HG03064 (cell line): Measurements from ENCODE around the gene CDK2.
A peak's percentile ranks its signal among the peaks of the same experiment; 100 is the strongest.

Experiments
- ATAC-seq: cut with Tn5 transposase; IDR thresholded peaks from one replicate; pipeline ENCODE4 v1.9.1; 2021; ENCODE audit warnings: low read depth; ENCODE audit not compliant: unreplicated experiment

The CDK2 gene

DNA sequence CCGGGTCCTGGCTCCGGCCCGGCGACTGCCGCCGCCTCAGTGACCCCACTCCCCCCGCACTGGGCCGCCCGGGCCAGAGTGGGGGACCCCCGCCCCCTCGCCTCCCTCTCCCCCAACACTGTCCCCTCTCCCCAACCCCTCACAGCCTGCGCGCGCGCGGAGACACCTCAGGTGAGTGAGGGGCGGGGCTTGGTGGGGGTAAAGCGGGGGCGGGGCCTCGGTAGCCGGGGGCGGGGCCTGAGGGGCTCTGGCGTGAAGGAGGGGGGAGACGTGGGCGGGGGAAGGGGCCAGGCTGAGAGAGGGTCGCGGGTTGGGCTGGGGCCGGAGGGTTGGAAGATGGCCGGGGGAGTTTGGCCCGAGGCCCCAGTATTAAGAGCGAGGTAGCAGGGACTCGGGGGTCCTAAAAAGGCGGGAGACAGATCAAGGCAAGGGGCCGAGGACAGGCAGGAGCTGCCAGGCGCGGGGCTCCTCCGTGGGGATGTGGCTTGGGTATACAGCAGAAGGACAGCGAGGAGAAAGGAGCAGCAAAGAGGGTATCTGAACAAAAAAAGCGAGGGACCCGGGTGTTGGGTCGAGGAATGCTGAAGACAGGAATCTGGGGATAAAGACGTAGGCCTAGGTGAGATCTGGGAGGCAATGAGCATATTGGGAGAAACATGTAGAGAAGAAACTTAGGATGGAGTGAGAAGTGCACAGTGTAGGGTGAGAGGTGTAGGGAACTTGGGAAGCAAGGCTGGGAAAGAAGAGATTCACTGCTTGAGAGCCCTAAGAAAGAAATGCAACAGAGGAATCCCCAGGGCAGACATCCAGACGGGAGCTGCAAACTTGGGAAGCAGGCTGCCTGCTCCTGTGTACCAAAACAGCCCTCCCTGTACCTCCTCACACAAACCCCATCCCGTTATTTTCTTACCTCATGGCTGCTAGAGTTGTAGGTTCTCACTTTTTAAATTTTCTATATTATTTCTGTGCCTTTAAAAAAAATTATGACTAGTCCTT lies 41.2 kb downstream of the CDK2 start:
- ATAC-seq, result peak; percentile 49

DNA sequence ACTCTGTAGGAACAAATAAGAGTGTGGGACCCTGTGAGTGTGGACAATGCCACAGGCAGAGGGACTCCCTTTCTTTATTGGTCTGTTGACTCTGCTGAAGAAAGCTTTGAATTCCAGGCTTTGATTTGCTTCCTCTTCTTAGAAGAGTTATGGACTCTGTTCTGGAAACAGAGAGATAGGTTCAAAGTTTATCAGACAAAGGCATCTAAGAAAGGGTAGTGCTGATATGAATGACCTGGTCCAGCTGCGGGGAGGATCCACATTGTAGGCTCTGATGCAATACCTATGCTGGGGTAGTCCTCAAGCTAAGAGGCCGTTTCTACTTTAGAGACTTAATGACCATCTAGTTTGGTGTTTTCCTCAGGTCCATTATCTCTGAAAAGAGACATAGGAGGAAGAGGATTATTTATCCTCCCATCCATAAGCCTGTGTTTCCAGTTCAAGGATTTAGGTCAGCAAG lies 43.5 kb downstream of the CDK2 start:
- no peak for ATAC-seq

DNA sequence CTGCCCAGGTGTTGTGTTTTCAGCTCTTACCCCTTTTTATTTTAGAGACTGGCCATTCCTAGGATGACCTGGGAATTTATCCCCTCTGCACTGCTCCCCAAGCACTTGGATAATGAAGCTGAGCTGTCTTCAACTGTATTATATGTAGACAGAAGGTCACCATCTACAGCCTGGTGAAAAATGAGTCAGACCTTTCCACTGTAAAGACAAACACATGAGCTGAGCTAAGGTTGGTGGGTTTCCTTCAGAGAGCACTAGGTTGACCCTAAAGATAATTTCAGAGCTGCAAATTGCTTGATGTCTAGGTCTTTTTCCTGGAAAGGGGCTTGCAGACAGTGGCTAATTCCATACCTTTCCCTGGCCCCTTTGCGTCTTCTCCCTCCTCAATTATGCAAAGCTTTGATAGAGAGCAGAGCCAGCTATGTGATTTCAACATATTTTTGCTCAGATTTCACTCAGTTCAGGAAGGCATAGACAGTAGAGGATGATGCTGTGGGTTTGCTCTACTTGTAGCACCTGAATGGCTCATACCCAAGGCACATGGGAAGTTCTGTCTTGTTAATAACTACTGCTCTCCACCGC lies 45.0 kb downstream of the CDK2 start:
- no peak for ATAC-seq

DNA sequence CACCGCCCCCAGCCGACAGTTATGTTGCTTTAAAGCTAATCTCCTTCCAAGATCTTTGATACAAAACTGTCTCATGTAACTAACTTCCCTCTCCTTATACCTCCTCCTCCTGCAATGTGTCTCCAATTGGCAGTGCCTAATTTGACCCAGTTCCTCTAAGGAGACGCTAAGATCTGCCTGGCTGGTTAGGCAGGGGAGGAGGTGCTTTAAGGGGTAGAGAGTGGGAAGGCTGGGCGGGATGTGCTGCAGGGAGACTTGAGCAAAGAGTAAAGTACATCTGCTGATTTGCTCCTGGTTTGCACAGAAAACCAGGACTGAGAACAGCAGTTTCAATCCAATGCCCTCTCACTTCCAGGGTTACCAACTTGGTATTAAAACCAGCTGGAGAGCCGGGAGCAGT lies 46.9 kb downstream of the CDK2 start:
- ATAC-seq, result no peak

DNA sequence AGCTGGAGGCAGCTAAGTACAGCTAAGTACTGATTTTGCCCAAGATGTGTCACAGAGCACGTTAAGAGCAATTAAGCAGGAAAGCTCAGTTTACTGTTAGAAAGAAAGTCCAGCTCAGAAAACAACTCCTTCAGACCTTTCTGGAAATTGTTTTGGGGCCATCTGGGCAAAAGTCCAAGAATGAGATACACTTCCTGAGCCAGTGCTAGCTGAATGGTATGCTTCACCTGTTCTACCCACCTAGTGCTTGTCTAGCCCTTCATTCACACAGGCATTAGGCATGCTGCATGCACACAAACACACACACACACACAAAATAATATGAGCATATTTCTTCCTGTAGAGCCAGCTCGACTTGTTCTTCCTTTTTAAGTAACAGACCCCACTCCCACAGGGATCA lies 47.6 kb downstream of the CDK2 start:
- no peak for ATAC-seq

DNA sequence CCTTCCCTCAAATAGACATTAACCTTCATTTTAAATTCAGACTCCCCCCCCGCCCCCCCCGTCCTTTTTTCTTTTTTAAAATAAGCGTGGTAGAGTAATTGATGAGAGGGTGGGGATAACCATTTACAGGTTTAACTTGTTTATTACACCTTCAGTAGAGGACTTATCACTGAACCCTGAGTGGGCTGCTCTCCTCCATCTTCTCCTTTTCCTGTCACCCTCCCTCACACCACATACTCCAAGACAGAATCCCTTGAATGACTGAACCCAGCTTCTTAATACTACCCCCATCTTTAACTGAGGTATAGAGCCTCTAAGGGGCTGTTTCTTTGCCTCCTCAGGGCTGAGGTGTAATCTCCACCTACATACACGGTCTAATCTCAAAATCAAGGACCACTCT lies 50.6 kb downstream of the CDK2 start:
- no peak for ATAC-seq

DNA sequence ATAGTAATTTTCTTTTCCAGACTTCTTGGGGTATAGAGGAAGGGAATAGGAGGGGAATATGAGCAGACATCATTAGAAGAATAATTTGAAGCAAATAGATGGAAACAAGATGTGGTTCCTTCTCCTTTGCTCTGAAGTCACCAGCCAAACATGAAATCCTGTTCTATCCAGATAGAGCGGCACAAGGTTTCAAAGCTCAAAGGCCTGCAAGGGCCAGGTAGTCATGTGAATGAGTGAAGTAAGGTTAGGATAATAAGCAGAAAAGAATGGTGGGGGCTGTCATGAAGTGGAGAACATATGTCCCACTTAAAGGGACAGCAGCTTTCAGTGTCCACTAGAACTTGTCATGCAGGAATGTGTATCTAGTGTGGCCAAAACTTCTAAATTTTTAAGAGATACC lies 51.7 kb downstream of the CDK2 start:
- ATAC-seq, result no peak

DNA sequence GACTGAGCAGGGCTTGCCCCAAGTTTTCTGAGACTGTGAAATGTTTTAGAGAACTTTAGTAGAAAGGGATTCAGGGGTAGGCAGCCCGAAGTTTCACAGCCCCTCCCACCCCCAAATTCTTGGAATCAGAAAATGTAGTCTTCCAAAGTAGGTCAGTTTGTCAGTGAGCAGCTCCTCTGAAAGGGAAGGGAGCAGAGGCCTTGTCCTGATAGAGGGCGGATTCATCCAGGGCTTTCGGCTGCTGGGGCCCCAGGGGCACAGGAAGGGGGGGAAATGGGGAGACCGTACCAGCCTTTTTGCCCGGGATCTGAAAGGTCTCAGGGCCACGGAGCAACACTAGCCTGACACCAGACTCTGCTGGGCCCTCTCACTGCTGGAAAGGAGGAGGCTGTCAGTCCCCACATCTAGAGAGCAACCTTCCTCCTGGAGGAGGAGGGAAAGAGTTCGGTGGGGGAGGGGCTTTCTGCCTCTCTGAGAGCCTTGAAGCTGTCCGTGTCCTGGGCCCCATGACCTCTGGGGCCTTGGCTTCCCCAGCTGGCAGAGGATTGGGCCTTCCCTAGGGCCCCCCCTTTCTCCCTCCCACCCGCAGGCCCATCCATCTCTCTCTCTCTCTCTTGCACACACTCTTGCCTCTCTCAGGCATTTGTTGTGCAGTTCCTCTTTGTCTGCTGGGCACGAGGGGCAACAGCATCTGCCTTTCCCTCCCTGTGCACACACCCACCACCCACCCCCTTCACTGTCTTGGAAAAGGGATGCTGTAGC lies 54.0 kb downstream of the CDK2 start, which contains the start of gene IKZF4:
Gene IKZF4 (plus strand): TSS at position 621 of the 762 bp plus-strand sequence. CDS start 451 bp downstream, outside the sequence.
- ATAC-seq, result no peak

DNA sequence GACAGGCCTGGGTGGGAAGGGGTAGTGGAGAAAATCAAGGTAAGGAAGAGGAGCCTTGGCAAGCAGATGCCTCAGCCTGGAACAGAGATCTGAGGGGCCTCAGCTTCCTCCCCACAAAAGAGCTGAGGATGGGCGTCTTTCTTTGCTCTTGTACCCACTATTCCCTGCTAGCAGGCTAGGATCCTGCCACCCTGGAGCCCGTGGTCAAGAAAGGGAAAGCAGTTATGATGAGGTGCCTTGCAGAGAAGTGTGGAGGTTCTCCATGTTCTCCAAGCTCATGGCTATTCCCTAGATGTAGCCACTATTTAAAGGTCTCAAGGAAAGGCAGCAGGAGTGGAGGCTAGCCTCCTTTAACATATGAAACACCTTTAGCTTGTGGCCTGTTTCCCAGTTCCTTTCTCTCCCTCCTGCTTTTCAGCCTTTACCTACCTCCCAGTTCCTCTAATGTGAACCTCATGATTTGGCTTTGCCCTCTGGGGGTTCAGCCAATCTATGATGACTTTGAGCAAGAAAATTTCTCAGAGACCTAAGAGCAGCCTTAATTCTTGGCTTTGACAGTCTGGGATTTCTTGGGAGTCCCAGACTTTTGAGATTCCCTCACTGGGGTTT lies 55.4 kb downstream of the CDK2 start:
- ATAC-seq, result no peak
